HG03095 (cell line): ENCODE measurements around the gene ANKS1B.
"Not testable (repeated sequence)": the region's sequence is repeated elsewhere in the genome, so short reads cannot be mapped to it uniquely, and the experiment has no call there.

ENCODE experiments used
- ATAC-seq: cut with Tn5 transposase; IDR thresholded peaks from one replicate; pipeline ENCODE4 v1.9.1; 2021; ENCODE audit warnings: moderate library complexity; ENCODE audit not compliant: unreplicated experiment

Gene ANKS1B

DNA sequence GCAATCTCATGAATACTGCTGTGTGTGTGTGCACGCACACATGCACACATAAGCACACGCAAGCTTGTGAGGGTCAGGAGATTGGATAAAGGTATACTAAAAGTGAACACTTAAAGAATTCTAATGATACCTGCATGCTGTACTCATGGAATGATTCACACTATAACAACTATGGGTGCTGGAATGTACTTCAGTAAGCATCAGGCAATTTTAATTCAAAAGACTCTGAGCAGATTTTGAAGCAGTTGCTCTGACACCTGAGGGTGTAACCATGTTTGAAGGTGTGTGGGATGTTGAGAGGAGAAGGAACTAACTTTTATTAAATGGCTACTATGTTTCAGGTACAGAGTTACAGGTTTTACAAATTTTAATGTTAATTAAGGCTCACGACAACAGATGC lies 275.6 kb downstream of the ANKS1B start:
- ATAC-seq: no peak

DNA sequence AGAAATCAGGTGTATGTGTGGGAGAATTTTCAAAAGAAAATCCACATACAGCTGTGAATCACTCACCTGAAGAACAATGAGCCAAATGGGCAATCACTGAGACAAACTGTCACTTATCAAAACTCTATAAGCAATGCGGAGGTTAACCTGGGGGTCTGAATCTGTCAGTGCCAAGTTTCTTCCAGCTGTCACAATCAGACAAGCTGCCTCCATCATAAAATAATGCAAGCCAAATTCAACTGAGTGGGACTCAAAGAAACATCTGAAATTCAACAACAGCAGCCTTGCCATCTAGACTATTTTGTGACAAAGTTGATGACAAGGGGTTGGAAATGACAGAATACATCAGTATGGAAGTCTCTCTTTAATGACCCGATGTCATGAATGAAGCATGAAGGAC lies 276.9 kb downstream of the ANKS1B start:
- ATAC-seq: no peak

DNA sequence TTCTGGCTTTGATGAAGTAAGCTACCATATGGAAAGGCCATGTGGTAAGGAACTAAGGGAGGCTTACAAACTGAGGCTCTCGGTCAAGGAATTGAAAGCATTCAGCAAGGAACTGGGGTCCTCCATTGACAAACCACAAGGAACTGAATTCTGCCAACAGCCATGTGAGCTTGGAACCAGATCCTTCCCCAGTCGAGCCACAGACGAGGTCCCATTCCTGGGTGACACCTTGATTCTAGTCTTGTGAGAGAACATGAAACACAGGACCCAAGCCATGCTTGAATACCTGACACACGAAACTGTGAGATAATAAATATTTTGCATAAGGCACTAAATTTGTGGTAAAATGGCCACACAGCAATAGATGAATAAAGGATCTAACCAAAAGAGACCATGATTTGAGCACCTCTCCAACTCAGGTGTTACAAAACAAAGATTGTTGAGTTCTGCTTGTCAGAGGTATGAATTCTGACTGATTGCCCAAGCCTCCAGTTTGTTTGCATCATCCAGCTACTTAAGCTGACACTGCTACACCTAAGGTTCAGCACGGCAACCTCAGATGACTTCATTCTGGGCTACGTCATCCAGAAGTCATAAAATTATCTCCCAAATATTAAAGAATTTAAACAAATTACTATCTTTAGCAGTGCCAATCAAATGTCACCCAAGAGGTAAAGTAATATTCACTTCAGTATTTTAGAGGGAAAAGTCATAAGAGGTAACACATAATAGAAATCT lies 277.8 kb downstream of the ANKS1B start:
- no peak for ATAC-seq

DNA sequence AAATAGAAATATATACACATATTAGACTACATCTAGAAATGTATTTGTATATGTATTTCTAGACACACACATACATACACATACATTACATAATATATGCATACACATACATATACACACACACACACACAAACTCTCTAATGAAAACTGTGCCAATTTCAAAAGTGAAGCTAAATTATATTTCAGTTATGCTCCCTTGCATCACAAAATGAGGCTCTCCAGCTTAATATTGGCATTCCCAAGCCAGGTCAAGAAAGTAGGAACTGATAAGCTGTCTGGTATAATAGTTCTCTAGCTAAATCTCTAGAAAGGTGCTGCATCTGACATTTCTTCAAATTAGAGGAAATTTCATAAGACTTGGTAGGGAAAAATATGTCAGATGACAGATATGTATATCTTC lies 280.3 kb downstream of the ANKS1B start:
- no peak for ATAC-seq

DNA sequence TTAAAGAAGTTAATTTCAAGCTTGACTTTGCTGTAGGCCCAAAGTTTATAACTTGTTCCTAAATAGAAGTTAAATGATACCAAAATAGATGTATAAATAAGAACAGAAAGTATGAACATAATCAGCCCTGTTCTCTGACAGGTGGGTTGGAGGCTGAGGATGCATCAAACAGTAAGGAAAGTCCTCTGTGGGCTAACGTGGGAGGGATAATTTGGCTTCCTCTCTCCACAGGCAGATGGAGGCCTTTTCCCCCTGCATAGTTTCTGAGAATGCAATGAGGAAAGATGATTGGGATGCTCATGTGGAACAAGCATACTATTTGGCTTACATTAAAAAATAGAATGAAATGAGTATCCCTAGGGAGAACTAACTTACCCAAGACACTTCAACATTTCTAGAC lies 280.7 kb downstream of the ANKS1B start:
- ATAC-seq: no peak

DNA sequence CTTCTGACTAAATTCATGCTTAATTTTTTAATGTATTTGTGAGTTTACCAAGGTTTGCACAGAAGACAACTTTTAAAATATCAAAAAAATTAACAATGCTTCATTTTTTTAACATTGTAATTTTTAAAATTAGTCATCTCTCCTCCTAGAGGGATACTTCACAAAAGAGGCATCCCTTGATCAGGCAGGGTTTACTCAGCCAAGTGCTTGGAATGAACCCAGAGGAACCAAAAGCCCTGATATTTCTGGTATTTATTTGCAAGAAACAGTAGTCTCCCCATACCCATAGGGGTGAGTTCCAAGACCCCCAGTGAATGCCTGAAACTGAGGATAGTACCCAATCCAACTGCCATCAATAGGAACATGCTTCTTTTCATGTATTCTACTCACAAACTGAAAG lies 284.7 kb downstream of the ANKS1B start:
- no peak for ATAC-seq

DNA sequence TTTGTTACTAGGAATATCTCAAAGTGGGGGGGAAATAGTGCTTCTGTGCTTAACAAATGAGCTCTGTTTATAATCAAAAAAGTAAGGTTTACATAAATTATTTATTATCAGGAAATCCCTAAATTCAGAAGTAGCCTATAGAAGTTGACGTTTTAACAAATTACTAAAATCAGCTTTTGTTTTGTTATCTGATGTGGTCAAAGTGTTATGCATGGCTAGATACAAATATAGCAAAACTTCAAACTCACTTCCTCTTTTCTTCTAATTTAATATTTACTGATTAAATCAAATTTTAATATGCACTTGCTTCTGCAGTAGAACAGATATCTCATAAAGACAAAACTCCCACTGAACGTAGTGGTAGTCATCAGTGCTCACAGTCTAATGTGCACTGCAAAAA lies 289.7 kb downstream of the ANKS1B start:
- no peak for ATAC-seq

DNA sequence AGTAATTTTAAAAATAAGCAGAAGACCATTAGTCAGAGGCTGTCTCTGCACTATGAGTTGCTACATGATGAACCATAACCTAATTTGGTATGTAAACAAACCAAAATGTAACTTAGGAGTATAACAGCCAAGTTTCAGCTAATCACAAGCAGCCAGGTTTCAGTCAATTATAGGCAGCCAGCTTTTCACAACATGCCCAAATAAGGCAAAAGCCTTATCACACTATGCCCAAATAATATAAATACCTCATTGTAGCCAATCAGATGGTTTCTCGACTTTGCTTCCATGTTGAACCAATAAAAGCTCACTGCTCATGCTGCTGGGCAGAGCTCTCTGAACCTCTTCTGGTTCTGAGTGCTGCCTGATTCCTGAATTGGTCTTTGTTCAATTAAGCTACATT lies 298.6 kb downstream of the ANKS1B start:
- ATAC-seq: no peak

DNA sequence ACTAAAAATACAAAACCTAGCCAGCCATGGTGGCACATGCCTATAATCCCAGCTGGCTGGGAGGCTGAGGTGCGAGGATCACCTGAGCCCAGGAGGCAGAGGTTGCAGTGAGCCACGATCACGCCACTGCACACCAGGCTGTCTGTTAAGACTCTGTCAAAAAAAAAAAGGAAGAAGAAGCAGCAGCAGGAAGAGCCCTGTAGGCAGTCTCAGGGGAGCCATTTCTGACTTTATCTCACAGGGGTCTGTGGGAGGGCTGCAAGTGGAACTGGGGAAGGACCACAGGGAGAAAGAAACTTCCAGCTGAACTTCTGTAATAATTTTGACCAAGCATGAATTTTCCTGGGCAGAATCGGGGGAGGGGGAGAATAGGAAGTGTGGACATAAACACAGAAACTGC lies 304.5 kb downstream of the ANKS1B start:
- no peak for ATAC-seq

DNA sequence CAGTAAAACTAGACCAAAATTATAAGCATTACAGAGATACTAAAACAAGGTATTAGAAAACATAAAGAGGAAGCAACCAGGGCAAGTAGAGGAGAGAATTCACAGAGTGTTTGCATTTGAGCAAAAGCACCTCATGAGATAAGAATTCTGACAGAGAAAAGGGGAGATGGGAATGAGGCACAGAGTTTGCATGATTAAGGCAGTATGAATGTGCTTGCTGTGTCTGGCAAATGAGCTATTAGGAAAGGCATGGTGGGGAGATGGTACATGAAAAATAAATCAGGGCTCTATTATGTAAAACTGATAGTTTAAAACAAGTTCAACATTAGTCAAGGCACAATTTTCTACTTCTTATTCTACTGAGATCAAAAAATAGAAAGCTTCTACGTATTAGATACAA lies 314.1 kb downstream of the ANKS1B start:
- ATAC-seq: no peak

DNA sequence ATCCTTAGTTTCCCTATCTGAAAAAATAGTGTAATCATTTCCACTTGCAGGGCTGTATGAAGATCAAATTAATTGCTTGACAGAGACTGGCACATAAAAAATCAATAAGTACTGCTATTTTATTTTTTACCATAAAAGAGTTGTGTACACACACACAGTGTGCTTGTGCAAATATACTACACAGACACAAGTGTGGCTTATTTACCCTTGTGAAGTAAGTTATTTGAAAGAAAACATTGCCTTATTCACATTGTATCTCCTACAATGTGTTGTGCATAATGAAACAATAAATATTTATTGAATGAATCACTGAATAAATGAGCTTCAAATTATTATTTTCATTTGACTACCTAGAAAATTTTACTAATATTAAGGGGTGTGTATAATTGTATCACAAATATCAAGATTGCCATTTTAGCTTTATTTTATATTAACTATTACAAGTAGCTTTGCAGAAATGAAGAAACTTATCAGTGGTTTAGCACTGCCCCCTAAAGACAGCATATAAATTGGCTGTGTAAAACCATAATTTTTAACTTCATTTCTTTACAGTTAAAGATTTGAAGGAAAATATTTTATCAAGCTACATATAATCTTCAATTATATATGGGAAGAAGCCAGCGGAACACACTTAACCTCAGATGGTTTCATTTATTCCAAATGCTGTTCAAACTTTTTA lies 325.9 kb downstream of the ANKS1B start:
- no peak for ATAC-seq

DNA sequence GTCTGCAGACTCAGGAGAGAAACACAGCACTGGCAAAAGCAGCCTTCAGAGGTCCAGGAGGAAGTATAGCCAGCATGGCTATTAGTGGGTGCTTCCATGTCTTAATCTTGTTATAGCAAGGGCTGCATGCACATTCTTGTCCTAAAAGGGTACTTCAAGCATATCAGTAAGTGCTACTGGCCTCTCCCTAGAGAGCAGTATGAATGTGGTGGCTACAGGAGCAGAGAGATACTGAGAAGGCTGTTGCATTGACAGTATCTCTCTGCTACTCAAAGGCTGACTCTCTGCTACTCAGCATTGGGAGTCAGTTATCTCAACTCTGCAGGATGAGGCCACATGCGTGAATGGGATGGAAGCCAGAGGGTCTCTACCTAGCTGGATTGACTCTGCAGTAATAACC lies 335.2 kb downstream of the ANKS1B start:
- no peak for ATAC-seq

DNA sequence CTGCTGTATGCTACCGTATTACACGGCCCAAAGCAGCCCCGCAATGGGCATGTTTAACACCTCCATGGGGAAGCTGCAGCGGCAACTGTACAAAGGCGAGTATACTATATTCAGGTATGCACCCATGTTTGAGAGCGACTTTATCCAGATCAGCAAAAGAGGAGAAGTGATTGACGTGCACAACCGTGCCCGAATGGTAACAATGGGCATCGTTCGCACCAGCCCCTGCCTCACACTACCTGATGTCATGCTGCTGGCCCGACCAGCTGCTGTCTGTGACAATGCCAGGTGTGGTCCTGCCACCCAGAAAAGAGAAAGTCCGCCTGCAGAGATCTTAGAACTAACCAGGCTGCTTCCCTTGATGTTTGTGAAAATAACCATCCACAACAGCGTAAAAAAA lies 336.6 kb downstream of the ANKS1B start:
- no peak for ATAC-seq

DNA sequence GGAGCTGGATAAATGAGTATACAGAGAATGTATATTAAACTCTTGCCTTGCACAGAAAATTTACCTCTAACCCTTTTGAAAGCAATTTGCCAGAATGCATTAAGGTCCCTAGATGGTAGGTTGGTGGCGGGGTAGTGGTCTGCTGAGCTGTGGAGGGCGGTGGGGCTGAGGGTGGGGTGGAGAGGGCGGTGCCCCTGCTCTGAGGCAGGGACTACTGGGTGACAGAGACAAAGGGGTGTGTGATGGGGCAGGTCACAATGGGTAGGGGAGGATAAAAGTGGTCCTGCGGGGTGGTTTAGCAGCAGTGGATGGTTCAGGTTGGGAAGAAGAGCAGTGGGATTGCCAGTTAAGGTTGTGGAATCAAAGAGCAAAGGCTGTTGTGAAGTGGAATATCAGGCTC lies 337.3 kb downstream of the ANKS1B start, which contains the start of gene GARIN6:
Gene GARIN6, plus strand, starts transcription at position 301 of the 400 bp plus-strand sequence. CDS start 422 bp downstream, outside the sequence.
- no peak for ATAC-seq

DNA sequence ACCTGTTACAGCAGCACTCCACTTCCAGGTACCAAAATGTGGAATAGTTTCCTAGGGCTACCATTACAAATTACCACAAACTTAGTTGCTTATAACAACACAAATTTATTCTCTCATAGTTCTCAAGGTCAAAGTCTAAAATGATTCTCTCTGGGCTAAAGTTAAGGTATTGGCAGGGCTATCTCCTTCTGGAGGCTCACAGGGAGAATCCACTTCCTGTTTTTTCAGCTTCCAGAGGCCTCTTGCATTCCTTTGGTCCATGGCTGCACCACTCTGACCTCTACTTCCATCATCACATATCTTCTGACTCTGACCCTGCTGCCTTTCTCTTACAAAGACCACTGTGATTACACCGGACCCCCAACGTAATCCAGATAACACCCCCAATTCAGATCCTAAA lies 340.1 kb downstream of the ANKS1B start:
- ATAC-seq: no peak

DNA sequence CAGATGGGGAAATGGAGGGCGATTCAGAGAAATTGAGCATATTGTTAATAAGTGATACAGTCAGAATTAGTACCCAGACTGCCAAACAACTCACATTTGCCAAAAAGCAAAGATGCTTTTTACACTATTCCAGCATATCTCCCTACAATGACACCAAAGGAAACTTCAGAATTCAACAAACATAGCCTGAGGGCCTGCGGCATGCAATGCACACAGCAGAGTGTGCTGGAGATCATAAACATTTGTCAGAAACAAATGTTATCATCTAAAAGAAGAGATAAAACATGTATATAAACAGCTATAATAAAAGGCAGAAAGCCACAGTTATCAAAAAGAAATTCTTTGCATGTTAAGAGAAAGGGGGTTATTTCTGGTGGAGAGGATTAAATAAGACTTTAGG lies 357.3 kb downstream of the ANKS1B start:
- no peak for ATAC-seq

DNA sequence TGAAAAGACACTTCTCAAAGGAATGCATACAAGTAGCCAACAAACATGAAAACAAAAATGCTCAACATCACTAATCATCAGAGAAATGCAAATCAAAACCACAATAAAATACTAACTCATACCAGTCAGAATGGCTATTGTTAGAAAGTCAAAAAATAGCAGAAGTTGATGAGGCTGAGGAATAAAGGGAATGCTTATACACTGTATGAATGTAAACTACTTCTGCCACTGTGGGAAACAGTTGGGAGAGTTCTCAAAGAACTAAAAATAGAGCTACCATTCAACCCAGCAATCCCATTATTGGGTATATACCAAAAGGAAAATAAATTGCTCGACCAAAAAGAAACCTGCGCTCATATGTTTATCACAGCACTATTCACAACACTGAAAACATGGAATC lies 360.1 kb downstream of the ANKS1B start:
- not testable (repeated sequence) for ATAC-seq

DNA sequence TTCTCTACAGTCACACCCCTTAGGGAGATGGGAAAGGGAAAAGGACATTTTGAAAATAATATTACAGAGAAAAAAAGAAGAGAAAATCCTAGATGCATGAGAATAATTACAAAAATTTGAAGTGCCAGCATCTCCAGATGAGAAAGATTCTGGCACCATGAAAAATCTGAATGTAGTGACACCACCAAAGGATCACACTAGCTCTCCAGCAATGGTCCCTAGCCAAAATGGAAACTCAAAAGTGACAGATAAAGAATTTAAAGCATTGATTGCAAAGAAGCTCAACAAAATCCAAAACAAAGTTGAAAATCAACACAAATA lies 364.6 kb downstream of the ANKS1B start:
- no peak for ATAC-seq

DNA sequence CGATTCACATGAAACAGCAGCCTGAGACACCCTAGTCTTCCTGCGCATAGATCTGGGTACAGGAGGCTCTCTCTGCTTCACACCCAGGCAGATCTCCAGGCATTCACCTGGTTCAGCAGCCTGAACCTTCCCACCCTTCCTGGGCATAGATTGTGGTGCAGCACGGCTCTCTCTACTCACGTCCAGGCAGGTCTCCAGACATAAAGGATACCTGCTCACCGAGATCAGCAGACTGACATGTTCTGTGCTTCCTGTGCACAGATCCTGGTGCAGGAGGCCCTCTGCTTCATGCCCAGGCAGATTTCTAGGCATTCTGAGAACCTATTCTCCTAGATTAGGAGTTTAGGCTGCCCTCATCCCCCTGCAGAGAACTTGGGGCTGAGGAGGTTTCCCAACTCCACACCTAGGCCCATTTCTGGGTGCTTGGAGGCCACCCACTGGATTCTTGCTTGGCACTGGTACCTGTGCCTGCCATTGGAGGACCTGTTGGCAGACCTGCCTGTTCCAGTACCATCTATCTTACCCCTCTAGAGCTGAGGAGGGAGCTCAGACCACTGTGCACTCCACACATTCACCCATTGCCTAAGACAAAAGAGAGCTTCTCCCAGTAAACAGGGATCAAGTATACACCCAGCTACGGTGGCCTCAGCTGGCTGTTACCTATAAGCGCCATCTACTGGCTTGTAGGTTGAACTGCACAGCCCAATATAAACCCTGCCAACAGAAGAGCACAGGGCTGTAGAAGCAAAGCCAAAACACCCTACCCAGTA lies 365.2 kb downstream of the ANKS1B start:
- ATAC-seq: peak; percentile 96

DNA sequence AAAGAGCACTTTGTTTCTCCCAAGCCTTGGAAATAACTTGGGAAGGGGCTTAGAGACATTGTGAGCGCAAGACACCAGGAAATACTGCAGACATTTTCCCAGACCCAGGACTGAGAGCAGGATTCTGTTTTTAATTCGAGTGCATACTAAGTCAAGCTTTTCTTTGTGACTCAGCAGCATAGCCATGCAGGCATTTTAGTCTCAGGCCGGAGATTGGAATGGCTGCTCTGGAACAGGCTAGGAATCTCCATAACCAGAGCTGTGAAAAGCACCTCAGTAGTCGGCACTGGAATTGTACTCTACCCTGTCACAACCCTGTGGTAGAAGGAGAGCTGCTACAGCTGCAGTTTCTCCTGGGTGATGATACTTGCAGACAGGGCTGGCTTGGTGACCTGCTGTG lies 366.1 kb downstream of the ANKS1B start:
- ATAC-seq: no peak

DNA sequence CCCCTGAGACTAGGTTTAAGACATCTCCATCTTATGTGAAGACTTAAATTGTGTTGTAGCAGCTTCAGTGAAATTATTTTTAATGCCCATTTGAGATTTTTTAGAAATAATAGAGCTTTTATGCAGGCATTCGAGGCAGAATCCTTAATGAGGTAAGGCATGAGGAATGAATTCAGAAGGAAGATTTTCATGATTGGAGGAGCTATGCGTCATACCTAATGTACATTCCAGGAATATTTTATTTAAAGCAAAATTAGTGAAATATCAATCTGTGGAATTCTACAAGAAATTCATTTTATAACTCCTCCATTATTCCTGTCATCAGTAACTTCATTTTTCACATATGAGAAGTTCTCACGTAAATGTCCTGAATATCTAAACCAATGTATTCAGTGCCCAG lies 373.1 kb downstream of the ANKS1B start:
- ATAC-seq: no peak

DNA sequence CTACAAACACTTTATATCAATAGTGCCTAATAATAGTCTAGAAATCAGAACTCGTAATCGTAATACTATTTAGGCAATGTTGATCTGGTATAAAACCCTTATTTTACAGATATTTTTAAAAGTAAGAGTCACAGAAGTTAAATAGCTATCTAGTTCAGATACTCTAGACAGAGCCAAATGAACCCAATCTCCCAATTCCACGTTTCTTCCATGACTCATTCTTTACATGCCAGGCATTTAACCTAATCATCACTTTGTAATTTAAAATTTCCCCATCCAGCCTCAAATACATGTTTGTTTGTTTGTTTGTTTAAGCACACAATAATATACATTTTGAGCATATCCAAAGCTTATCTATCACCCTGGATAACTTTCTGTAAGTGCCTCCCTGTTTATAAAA lies 373.6 kb downstream of the ANKS1B start:
- ATAC-seq: no peak
